HUES6 (cell line): ENCODE data around the gene MYO9B.
A peak's percentile ranks its signal among the peaks of the same experiment; 100 is the strongest.
"Not testable (repeated sequence)": the region's sequence is repeated elsewhere in the genome, so short reads cannot be mapped to it uniquely, and the experiment has no call there.

Source experiments
- H3K27ac ChIP-seq: 2 replicates; pipeline ENCODE4 v1.7.0; 2013; ENCODE audit warnings: low read depth, mild to moderate bottlenecking, low read length, inconsistent platforms
- H3K27me3 ChIP-seq: 2 replicates; pipeline ENCODE4 v1.6.1; 2013; ENCODE audit warnings: low read length; ENCODE audit not compliant: control insufficient read depth, insufficient read depth
- H3K36me3 ChIP-seq: 2 replicates; pipeline ENCODE4 v1.6.1; 2013; ENCODE audit warnings: low read length; ENCODE audit not compliant: control insufficient read depth, insufficient read depth
- H3K4me1 ChIP-seq: 2 replicates; pipeline ENCODE4 v1.6.1; 2013; ENCODE audit warnings: low read length; ENCODE audit not compliant: control insufficient read depth, insufficient read depth
- H3K4me3 ChIP-seq: 2 replicates; pipeline ENCODE4 v1.5.1; 2013; ENCODE audit warnings: low read depth, low read length
- H3K9ac ChIP-seq: one replicate; pipeline ENCODE4 v1.6.1; 2013; ENCODE audit warnings: mild to moderate bottlenecking, low read length
- H3K9me3 ChIP-seq: 2 replicates; pipeline ENCODE4 v1.6.1; 2013; ENCODE audit warnings: low read depth, low read length; ENCODE audit not compliant: control insufficient read depth, insufficient read depth

The MYO9B gene

DNA sequence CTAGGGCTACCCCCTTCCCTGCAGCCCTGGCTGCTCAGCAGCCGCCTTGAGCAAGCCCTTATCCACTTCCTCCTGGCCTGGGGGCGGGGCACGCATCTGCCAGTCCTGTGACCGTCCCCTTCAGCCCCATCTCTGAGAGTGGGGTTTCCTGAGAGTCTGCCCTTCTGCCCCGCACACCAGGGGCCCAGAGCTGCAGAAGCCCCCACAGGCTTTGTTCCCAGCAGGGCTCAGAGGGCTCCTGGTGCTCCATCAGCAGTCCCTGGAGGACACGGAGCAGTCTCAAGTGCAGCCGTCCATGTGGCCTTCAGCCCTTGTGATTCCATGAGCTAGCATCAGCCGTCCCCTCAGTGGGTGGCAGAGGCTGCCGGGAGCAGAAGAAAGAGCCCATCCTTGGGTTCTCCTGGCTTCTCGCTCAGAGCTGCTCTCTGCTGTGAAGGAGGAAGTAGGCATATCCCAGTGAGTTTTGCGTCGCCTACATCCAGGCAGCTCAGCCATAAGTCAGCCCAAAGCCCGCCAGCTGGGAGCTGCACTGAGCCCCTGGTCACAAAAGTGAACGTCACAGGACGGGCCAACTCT is 16.3 kb downstream of the MYO9B start:
- peak overlapping the region; percentile 4 for H3K9ac ChIP-seq
- H3K27me3 ChIP-seq, result no peaks in the 10 kb centered on the region
- no peaks in the 10 kb centered on the region; the same call in 1 of the 2 replicates for H3K36me3 ChIP-seq
- peaks cover 6% of the 10 kb centered on the region; the same call in 1 of the 2 replicates for H3K9me3 ChIP-seq
- H3K4me1 ChIP-seq, result peaks cover 16% of the 10 kb centered on the region
- H3K4me3 ChIP-seq, result no peak overlapping the region
- H3K27ac ChIP-seq, result no peak overlapping the region

DNA sequence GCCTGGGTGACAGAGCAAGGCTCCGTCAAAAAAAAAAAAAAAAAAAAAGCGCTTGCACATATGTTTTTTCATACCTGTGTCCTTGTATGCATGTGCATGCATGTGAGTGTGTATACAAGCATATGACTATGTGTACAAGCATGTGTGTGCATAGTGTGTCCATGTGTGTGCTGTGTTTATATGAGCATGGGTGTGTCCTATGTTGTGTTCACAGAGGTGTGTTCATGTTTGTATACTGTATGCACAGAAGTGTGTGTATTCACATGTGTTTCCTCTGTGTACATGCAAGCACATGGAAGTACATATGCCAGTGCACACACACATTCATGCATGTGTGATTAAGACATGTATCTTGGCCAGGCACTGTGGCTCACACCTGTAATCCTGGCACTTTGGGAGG is 17.1 kb downstream of the MYO9B start:
- Histone ChIP-seq H3K27me3 (no peaks in the 10 kb centered on the region), H3K27ac (no peak overlapping the region), H3K4me3 (no peak overlapping the region), H3K9me3 (peaks cover 6% of the 10 kb centered on the region; the same call in 1 of the 2 replicates), H3K4me1 (peaks cover 20% of the 10 kb centered on the region), H3K36me3 (no peaks in the 10 kb centered on the region; the same call in 1 of the 2 replicates), H3K9ac (no peak overlapping the region)

DNA sequence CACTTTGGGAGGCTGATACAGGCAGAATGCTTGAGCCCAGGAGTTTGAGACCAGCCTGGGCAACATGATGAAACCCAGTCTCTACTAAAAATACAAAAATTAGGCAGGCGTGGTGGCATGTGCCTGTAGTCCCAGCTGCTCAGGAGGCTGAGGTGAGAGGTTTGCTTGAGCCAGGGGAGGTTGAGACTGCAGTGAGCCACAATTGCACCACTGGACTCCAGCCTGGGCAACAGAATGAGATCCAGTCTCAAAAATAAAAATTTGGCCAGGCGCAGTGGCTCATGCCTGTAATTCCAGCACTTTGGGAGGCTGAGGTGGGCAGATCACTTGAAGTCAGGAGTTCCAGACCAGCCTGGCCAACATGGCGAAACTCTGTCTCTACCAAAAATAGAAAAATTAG is 19.1 kb downstream of the MYO9B start:
- H3K9me3 ChIP-seq, H3K4me3 ChIP-seq, H3K27ac ChIP-seq, H3K9ac ChIP-seq, H3K36me3 ChIP-seq, H3K27me3 ChIP-seq: not testable (repeated sequence)
- peaks cover 13% of the 10 kb centered on the region for H3K4me1 ChIP-seq

DNA sequence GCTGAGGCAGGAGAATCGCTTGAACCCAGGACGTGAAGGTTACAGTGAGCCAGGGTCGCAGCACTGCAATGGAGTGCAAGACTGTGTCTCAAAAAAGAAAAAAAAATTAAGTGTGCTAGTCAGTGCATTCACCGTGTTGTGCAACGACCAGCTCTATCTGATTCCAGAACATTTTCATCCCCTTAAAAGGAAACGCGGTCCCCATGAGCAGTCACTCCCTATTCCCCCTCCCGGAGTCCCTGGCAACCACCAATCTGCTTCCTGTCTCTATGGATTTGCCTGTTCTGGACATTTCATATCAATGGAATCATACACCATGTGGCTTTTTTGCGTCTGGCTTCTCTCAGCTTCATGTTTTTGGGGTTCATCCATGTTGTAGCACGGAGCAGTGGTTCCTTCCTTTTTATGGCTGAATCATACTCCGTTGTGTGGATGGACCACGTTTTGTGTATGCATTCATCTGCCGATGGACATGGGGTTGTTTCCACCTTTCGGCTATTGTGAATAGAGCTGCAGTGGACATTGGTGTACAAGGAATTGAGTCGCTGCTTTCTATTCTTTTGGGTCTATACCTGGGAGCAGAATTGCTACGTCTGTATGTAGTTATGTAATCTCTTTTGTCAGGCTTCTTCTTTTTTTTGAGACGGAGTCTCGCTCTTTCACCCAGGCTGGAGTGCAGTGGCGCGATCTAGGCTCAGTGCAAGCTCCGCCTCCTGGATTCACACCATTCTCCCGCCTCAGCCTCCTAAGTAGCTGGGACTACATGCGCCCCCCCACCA is 19.8 kb downstream of the MYO9B start:
- no peak overlapping the region for H3K9ac ChIP-seq

DNA sequence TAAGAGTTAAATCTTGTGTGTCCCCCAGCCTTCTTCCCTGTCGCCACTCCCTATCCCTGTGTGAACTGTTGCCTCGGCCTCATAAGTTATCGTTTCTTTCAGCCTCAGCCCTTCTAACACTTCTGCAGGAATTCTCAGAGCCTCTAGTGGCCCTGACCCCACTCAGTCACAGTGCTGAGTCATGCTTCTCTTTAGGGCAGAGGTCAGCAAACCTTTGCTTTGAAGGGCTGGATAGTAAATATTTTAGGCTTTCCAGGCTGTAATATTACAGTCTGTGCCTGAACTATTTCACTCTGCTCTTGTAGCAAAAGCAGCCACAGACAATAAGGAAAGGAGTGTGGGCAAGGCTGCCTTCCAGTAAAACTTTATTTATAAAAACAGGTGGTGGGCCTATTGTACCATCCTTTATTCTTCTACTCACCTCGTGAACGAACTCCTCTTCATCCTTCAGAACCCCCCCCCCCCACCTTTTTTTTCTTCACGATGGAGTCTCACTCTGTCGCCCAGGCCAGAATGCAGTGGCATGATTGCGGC is 22.1 kb downstream of the MYO9B start:
- no peak overlapping the region for H3K4me3 ChIP-seq
- H3K27me3 ChIP-seq, result no peaks in the 10 kb centered on the region
- H3K36me3 ChIP-seq, result peaks cover 15% of the 10 kb centered on the region
- H3K27ac ChIP-seq, result no peak overlapping the region
- H3K9ac ChIP-seq, result peak overlapping the region; percentile 17
- peaks cover 5% of the 10 kb centered on the region; the same call in 1 of the 2 replicates for H3K4me1 ChIP-seq
- H3K9me3 ChIP-seq, result peaks cover 6% of the 10 kb centered on the region; the same call in 1 of the 2 replicates

More for the DNA sequence above, 19.8 kb downstream of the MYO9B start:
- Histone ChIP-seq H3K9me3 (peaks cover 6% of the 10 kb centered on the region; the same call in 1 of the 2 replicates), H3K27me3 (no peaks in the 10 kb centered on the region), H3K27ac (no peak overlapping the region), H3K4me1 (peaks cover 12% of the 10 kb centered on the region), H3K36me3 (no peaks in the 10 kb centered on the region; the same call in 1 of the 2 replicates), H3K4me3 (no peak overlapping the region)

DNA sequence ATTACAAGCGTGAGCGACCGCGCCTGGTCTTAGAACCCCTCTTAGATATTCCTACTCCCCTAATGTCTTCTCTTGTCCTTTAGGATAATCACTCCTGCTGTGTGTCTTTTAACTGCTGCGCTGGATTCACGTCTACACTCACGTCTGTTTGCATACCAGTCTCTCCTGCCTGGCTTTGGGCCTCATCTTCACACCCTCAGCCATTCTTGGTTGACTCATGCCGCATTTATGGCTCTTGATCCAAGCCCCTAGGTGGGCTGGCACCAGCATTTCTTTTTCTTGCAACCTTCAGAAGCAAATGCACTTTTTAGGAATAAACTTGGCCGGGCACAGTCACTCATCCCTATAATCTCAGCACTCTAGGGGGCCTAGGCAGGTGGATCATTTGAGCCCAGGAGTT is 22.7 kb downstream of the MYO9B start:
- Histone ChIP-seq H3K4me1 (peaks cover 5% of the 10 kb centered on the region; the same call in 1 of the 2 replicates), H3K27me3 (no peaks in the 10 kb centered on the region), H3K27ac (no peak overlapping the region), H3K9me3 (peaks cover 9% of the 10 kb centered on the region), H3K9ac (no peak overlapping the region), H3K36me3 (peaks cover 22% of the 10 kb centered on the region), H3K4me3 (no peak overlapping the region)

DNA sequence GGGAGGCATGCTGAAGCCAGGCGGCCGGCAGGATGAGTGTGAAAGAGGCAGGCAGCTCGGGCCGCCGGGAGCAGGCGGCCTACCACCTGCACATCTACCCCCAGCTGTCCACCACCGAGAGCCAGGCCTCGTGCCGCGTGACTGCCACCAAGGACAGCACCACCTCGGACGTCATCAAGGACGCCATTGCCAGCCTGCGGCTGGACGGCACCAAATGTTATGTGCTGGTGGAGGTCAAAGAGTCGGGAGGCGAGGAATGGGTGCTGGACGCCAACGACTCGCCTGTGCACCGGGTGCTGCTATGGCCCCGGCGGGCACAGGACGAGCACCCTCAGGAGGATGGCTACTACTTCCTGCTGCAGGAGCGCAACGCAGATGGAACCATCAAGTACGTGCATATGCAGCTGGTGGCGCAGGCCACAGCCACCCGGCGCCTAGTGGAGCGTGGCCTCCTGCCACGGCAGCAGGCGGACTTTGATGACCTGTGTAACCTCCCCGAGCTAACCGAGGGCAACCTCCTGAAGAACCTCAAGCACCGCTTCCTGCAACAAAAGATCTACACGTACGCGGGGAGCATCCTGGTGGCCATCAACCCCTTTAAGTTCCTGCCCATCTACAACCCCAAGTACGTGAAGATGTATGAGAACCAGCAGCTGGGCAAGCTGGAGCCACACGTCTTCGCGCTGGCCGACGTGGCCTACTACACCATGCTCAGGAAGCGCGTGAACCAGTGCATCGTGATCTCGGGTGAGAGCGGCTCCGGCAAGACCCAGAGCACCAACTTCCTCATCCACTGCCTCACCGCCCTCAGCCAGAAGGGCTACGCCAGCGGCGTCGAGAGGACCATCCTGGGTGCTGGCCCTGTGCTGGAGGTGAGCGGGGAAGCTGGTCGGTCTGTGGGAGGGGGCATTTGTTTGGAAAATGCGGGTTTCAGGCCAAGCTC is 26.4 kb downstream of the MYO9B start:
- Histone ChIP-seq H3K27ac (no peak overlapping the region), H3K27me3 (no peaks in the 10 kb centered on the region), H3K36me3 (peaks cover 34% of the 10 kb centered on the region), H3K9me3 (peaks cover 9% of the 10 kb centered on the region), H3K4me3 (no peak overlapping the region), H3K4me1 (peaks cover 5% of the 10 kb centered on the region; the same call in 1 of the 2 replicates), H3K9ac (no peak overlapping the region)

DNA sequence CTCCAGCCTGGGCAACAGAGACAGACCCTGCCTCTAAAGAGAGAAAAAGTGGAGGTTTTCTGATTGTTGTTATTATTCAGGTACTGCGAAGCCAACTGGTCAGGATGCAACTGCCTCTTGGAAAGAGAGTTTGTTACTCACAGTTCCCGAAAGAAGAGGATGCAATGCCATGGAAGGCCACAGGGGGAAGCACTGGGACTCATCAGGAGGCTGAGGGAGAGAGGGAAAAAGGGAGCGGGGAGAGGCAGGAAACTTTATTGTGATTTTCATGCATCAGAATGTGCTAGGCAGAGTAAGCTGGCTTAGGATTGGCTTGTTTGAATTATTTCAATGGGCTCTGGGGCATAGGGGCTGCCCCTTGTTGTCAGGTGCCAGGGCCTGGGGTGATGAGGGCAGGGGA is 27.6 kb downstream of the MYO9B start:
- Histone ChIP-seq H3K36me3 (peaks cover 34% of the 10 kb centered on the region), H3K27ac (no peak overlapping the region), H3K9me3 (peaks cover 9% of the 10 kb centered on the region), H3K9ac (no peak overlapping the region), H3K27me3 (no peaks in the 10 kb centered on the region), H3K4me1 (peaks cover 11% of the 10 kb centered on the region; the same call in 1 of the 2 replicates), H3K4me3 (no peak overlapping the region)

DNA sequence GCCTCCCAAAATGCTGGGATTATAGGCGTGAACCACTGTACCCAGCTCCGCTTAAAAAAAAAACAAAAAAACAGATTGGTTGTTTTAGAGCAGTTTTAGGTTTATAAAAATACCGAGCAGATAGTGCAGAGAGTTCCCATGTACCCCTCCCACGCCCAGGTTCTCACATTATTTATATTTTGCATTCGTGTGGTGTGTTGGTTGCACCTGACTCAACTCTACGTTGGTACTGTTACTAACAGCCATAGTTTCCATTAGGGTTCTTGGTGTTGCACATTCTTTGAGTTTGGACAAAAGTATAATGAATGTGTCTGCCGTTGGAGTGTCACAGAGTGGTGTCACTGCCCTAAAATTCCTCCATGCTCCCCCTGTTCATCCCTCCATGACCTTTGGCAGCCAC is 29.1 kb downstream of the MYO9B start:
- H3K36me3 ChIP-seq, result peaks cover 34% of the 10 kb centered on the region
- peaks cover 9% of the 10 kb centered on the region for H3K9me3 ChIP-seq
- H3K4me3 ChIP-seq, result no peak overlapping the region
- H3K4me1 ChIP-seq, result peaks cover 14% of the 10 kb centered on the region; the same call in 1 of the 2 replicates
- no peak overlapping the region for H3K9ac ChIP-seq
- H3K27me3 ChIP-seq, result no peaks in the 10 kb centered on the region
- H3K27ac ChIP-seq, result no peak overlapping the region

DNA sequence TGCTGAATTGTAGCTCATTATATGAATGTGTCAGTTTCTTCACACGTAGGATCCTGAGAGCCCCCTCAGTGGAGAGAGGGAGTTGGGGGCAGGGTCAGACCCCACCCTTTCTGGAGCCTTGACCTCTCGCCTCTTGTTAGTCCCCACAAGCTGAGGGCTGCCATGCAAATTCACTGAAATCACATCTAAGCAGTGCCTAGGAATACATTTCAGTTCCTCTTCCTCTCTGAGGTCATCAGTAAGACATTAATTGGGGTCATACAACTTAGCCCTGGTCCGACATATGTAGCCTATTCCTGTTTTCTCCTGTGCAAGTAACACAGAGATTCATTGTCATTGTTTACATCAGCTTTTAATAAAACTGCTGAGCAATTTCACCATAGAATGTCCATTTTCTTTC is 30.0 kb downstream of the MYO9B start:
- Histone ChIP-seq H3K9me3 (peaks cover 9% of the 10 kb centered on the region), H3K4me1 (peaks cover 14% of the 10 kb centered on the region; the same call in 1 of the 2 replicates), H3K36me3 (peaks cover 34% of the 10 kb centered on the region), H3K27ac (no peak overlapping the region), H3K4me3 (no peak overlapping the region), H3K9ac (no peak overlapping the region), H3K27me3 (no peaks in the 10 kb centered on the region)
